Measurements from ENCODE around the gene FETUB. TPM values are rescaled to one million over a fixed set of nuclear protein-coding genes. Genes with fewer than 3 reads are reported as not detected.
"Not testable (repeated sequence)": the region's sequence is repeated elsewhere in the genome, so short reads cannot be mapped to it uniquely, and the experiment has no call there.

Gene FETUB
- total RNA-seq, 1 donor from 2014 or later, result not detected

DNA sequence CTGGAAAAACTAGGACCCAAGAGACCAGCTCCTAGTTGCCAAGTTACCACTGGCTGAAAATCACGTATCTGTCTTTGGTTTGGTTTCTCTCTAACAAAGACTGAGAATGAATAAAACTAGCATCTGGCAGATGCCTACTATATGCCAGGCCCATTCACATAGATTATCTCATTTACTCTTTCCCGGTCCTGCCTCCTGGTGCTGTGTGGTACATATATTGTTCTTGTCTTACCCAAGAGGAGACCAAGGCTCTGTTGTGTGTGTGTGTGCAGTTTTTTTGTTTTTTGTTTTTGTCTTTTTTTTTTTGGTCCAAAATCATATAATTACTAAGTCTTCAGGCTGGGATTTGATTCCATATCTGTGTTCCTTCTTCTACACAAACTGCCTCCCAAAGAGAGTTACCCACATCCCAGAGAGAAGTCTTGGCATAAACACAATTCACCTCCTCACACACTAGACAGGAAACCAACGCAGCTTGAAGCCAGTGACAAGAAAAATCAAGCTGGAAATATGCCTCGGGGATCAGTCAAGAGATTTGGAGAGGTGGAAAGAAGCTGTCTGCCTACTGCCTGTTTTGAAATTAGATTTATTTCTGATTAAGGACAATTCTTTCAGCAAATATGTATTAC is 26.4 kb upstream of the FETUB start:
- no peak for ATAC-seq

DNA sequence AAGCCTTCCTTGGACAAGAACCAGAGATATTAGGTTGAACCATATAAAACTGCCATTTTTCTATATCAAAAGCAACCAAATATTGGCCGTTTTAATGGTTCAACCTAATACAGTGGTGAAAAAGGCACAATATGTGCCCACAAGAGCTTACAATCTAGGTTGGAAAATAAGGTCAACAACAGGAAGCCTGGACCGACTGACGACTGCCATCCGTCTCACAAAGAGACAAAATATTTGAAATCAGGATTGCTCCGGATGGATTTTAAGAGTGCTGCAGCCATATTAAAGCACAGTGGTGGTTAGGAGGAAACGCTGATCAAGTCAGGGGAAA is 26.0 kb upstream of the FETUB start:
- no peak for ATAC-seq

DNA sequence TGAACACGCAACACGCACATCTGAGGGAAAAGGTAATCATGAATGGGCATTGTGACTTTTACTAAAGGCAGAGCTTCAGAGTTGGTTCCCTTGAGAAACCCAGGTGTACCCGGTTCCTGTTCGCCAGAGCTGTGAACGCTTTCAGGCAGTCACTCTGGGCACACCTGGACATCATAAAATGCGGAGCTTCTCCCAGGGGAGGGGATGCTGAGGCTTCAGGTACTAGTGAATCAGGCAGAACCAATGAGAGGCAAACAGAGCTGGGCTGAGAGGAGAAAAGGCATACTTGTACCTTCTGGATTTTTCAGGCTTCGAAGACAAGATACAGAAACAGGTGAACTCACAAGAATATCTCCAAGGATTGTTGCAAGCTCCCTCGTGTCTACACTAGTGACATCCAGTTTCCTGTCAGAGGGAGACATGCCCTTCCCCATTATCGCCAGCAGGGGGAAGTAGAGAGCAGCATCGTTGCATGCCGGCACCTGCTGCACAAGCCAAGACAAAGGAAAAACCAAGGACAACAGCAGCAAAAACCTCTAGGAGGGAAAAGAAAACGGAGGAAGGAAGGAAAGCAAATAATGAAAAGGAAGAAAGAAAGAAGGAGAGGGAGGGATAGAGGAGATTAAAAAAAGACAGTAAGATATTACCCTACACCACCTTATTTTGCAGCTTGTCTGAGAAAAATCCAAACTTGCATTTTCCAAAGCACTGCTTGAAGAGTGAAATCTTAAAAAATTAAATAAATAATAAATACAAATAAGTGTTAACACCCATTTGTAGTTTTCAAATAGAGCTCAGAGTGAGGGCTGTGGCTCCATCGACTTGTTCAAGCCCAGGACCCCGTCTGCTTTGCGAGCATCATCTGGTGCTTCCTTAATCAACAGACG is 25.4 kb upstream of the FETUB start:
- peak; percentile 74 for ATAC-seq

DNA sequence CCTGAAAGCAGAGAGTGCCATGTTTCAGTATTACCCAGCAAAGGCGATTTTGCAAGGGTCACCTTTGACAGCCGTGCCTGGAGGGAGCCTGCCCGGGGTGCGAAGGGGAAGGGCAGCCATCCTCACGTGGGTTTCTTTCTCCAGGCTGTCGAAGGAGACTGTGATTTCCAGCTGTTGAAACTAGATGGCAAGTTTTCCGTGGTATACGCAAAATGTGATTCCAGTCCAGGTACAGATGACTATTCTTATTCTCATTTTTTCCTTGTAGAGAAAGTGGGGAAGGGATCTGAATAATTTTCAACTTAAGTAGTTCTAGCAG is 23.9 kb upstream of the FETUB start:
- no peak for ATAC-seq

DNA sequence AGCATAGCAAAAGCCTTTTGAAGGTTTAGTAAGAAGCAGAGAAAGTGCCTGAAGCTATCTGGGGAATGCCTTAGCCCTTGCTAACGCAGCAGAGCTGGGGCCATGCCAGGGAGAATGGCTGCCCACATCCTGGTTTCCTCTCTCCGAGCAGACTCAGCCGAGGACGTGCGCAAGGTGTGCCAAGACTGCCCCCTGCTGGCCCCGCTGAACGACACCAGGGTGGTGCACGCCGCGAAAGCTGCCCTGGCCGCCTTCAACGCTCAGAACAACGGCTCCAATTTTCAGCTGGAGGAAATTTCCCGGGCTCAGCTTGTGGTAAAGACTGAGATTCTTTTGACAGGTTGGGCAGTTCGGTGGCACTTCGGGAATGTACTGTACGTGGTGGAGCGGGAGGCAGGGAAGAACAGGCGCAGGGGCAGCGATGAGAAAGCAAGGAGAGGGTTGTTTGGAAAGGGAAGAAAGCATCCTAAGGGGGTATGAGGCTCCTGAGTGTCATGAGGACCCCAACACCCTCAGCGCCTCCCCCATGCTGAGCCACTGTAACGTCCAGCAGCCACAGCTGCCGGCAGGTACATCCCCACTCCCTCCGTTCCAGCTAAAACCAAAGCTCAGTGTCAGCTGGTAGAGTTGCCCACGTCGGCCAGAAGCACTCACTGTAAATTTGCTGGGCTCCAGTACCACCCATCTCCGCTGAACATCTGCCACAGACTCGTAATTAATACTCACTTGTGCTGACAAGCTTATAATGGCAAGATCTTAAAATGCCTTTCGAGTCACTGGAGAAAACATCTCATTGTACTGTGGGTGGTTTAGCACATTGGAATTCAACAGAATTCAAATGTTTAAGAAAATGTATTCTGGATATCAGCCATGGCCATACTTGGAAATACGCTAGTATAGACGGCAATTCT is 22.9 kb upstream of the FETUB start:
- ATAC-seq, result peak; percentile 99

DNA sequence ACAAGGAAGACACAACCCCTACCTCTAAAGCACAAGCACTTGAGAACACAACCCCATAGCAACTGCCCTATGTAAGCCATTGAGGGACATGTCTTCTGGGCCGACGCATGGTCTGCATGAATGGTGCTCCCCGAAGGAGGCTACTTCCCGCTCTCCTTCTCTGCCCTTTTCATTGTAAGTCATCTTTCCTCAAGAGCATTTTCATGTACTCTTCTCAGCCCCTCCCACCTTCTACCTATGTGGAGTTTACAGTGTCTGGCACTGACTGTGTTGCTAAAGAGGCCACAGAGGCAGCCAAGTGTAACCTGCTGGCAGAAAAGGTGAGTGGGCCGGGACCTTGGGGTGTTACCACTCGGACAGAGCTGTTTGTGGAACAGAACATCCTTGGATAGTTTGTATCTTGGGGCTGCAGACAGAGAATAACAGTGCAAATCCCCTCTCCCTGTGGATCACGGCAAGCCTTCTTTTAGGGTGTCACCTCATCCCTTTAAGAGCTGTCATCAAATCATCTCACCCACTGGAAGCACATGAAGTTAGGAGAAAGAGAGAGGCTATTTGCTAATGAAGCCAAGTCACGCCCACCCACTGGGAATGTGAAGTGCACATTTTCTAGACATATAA is 21.8 kb upstream of the FETUB start:
- no peak for ATAC-seq

DNA sequence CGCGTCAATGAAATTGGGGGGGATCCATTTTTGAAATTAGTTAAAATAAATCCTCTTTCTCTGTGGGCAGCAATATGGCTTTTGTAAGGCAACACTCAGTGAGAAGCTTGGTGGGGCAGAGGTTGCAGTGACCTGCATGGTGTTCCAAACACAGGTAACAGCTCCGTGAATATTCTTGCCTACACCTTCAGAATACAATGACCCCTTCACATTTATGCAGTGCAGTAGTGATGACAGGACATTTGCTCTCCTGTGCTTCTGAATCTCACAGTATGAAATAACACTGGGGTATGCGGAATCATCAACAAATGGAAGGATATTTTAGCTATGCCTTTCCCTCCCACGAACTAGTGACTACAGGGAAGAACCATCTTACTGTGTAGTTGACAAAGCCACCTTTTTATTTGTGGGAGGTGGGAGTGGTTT is 20.4 kb upstream of the FETUB start:
- no peak for ATAC-seq

DNA sequence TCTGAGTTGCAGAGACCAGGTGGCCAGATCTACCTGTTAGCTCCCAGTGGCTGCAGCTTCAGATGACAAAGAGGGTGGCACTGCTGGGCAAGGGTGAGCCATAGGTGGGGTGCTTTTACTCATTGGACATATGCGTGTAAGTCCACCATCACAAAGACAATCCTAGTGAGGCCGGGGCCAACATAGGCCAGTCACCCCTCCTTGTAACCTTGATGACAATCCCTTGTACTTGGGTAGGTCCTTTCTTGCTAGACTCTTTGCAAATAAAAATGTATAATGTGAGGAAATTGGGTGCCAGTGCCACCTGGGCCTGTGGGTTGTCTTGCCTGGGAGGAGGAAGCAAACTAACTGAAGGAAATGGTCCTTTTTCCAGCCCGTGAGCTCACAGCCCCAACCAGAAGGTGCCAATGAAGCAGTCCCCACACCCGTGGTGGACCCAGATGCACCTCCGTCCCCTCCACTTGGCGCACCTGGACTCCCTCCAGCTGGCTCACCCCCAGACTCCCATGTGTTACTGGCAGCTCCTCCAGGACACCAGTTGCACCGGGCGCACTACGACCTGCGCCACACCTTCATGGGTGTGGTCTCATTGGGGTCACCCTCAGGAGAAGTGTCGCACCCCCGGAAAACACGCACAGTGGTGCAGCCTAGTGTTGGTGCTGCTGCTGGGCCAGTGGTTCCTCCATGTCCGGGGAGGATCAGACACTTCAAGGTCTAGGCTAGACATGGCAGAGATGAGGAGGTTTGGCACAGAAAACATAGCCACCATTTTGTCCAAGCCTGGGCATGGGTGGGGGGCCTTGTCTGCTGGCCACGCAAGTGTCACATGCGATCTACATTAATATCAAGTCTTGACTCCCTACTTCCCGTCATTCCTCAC is 19.7 kb upstream of the FETUB start:
- no peak for ATAC-seq

DNA sequence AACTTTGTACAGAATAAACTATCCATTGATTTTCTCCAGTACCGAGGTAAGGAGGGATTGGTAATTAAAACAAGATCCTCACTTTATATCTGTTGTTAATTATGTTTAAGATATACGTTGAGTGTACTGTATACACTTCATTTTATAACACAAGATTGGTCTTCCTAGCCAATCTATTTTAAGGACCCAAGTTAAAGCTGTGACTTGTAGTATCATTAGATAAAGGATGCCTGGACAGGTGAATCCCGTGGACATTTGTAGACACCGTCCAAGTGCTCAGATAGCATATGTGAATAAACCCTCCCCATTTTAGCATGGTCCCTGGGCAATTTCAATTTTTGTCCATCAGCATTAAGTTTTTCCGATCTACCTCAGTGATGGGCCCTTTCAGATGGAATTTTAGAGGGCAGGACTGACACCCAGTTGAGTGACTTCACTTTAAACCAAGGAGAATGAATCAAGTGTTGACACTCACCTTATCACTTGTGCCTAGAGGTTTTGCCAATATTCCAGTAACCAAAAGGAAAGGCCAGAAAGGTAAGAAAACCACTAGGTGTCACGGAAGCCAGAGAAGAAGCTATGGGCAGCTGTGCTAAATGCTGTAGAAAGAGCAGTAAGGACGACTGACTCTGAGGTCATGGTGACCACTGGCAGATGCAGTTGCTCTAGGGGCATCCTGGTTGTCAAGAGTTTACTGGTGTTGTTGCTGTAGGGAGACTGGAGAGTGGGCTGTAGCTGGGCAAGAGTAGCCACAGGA is 18.1 kb upstream of the FETUB start:
- ATAC-seq, result no peak

DNA sequence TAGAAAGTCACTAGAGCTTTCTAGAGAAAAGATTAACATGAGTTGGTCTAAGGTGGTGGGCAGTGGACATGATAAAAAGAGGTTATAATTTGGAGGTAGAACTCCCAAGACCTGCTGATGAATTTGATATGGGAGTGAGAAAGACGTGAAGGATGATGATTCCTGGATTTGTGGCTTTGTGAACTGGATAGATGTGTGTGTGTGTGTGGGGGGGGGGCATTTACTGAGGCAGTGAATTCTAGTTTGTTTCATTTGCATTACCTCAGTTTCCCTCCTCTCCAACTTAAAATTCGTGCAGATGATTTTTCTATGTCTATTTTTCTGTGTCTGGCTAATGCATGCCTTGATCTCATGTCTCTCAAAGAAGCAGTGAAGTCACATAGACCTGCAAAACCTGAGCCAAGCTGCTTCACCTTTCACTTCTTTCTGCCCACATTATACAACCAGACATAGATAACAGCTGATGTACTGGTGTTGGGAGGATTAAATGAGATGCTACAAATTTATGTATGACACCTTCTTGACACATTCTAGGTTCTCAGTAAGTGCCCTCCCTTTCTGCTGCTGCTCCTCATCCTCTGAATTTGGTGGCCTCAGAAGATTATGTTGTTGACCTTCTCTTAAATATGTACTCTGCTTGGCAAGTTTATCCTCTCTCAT is 17.4 kb upstream of the FETUB start:
- ATAC-seq, result no peak

DNA sequence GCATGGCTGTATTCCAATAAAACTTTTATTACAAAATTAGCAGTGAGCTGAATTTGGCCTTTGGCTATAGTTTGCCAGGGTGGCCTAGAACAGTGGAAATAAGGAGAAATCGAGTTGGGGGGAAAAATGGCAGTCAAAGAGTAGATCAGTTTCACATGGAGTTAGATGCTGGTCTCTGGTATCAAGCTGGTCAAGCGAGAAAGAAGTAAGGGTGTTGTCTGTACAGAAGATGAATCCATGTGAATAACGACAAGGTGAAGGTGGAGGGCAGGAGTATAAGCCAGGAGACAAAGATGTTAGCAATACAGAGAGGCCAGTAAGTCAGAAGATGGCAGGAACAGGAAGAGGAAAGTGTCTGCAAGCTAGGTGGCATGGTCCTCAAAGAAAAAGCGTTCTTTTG is 15.6 kb upstream of the FETUB start:
- no peak for ATAC-seq

DNA sequence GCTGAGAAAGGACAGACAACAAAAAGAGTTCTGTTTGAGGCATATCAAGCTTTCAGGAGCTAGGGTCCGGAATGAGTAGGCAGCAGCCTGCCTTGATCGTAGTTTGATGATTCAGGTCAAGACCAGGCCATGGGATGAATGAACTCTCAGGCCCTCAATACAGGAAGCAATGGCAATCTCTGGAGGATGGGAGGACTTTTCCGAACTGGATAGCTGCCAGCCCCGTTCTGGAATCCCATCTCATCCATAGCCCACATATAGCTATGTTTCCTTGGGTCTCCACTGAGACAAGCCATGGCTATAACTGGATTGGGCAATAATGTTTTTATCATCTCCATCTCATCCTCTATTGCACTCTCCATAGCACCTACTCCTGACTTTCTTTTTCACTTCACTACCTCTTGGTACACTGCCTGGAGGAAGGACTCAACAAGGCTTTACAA is 14.6 kb upstream of the FETUB start:
- no peak for ATAC-seq

DNA sequence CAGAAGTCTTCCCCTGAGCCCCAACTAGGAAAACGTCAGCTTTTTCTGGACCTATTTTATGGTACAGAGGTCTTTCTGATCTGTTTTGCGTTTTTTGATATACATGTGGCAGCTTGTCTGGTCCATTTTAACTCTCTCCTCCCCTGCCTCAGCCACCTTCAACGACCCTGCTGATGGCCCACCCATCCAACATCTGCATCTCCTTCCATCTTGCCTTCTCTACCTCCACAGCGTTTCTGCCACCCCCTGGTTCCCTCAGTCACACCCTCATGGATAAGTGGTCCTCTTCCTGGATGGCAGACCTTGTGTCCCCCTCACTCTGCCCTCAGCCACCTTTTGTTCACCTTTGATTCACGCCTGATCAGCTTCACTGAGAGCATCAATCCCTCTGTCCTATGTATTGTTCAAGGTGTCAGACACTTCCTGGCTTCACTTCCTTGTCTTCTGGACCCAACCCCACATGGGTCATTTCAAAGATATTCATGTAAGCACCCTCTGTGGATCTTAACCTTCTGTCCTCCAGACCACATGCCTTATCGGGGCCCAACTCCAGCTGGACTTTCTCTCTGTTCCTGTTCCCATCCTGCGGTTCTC is 13.8 kb upstream of the FETUB start:
- peak; percentile 75 for ATAC-seq

DNA sequence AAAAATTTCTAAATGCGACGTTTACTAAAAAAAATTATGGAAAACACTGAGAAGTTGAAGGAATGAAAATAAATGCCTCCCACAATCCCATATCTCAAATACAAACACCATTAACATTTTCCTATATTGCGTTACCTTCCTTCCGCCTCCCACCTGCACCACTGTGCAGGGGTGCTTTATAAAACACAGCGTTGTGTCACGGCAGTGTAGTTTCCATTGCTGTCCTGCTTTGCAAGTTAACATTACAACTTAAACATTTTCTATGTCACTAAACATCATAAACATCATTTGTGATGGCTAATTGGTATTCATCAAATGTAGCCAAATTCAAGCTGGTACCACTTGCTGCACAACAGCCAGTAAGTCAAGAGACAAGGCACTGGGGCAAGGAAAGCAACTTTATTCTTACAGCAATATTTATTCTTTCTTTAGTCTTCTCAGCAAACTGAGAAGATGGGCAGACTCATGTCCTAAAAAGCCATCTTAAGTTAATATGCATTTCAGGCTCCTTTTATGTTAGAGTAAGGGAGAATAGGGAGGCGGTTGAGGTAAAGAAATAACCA is 12.3 kb upstream of the FETUB start:
- no peak for ATAC-seq

DNA sequence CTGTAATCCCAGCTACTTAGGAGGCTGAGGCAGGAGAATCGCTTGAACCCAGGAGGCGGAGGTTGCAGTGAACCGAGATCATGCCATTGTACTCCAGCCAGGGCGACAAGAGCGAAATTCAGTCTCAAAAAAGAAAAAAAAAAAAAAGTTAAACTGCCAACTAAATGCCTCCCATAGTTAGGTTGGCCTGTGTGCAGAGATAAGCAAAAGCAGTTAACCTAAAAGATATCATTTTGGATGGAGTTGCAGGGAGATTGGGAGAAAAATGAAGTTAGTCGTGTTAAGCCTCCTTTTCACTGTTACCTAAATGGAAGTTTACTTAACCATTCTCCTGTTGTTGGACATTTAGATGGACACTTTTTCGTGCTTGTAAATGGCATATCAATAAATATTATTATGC is 11.4 kb upstream of the FETUB start:
- ATAC-seq, result no peak

DNA sequence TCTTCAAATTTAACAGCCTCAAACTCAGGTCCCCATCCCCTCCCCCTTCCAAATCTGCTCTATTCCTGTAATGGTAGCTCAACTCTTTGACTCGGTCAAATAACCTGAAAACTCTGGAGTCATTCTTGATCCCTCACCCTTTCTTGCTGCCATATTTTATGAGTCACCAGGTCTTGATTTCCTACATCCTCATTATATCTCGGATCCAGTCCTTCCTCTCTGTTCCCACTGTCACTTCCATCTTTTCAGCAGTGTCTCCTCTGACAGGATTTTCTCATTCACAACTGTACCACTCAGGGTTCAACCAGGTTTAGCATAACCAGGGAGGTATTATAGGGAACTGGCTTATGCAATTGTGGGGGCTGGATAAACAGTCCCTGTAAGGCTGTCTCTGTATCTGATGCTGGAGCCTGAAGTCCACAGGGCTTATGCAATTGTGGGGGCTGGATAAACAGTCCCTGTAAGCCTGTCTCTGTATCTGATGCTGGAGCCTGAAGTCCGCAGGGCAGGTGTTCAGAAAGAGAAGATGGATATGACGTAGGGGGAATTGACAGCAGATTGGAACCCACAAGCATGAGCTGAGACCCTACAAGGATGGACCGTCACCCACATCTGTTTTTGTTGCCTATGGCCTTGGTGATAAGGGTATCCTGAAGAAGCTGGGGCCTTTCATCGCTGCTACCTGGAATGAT is 9.1 kb upstream of the FETUB start:
- ATAC-seq, result no peak

DNA sequence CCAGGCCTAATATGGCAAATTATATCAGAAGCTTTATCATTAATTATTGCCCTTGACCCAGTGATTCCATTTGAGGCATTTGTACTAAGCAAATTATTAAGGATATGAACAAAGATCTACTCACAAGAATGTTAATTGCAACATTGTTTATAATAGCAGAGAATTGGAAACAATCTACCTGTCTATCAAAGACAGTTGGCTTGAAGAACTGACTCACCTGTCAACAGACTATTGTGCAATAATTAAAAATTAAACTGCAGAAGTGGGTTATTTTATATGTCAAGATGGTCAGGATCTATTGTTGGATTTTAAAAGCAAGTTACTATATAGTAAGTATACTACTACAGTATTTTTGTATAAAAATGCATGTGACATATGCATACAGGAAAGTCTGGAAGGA is 6.7 kb upstream of the FETUB start:
- ATAC-seq, result peak; percentile 46

DNA sequence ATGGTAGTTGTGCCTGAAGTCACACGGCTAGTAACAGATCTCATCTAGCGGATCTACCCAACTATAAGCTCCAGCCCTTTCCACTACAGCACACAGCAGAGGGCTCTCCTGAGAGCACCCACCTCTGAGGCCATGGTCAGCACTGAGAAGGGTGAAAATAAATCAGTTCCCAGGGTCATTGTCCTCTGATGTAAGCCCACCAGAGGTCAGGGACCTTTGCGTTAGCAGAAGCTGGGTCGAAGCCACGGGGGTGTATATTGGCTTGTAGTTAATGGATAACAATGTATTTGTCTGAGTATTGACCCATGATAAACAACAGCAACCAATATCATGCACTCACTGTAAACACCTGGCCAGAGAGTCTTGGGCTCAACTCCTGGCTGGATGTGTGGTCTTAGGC is 6.0 kb upstream of the FETUB start:
- not testable (repeated sequence) for ATAC-seq

DNA sequence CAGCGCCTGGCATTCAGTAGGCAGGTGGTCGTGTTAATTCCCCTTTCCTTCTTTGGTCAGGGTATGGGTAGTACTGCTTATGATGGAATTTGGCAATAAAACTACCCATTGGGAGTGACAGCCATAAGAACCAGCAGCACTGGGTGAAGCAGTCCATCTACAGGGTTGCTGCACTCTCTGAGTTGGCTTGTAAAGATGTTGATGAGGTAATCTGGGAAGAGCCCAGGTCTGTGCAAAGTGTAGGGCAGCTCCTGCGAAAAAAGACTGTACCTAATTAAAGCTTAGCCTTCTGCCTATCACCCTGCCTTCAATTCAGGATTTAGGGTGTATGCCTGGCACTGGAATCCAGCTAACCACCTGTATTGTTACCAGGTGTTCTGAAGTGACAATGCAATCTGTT is 4.7 kb upstream of the FETUB start:
- ATAC-seq, result no peak
